Epithelial cell of proximal tubule (primary cell): ENCODE results near the gene ADM5. TPM values are rescaled to one million over a fixed set of nuclear protein-coding genes. Genes with fewer than 3 reads are reported as not detected.

Experiments used
- DNase-seq: peaks from one replicate; pipeline ENCODE4 v3.0.0-alpha.2; 2011; ENCODE audit warnings: low read depth
- H3K4me3 ChIP-seq: 2 replicates; pipeline ENCODE4 v1.5.1; 2011; ENCODE audit warnings: low read depth, mild to moderate bottlenecking, low read length
- CTCF ChIP-seq: conservative IDR thresholded peaks from 2 replicates; pipeline ENCODE4 v1.5.1; 2012; ENCODE audit warnings: low read depth, mild to moderate bottlenecking, low read length
- total RNA-seq: library from RNA; depleted of rRNA; stranded (reverse); fragments of >200 nt; gene quantifications from 2 replicates; pipeline ENCODE4 v1.2.3, GENCODE V29; 2015

ADM5 gene
- total RNA-seq, 1 donor from 2014 or later: 2.8 TPM

GRCh38 chr19:49686503-49687088 lies 2.8 kb upstream of the ADM5 start:
- TF ChIP-seq CTCF: no peak
- no peak for DNase-seq
- no peak overlapping the region for H3K4me3 ChIP-seq

GRCh38 chr19:49687150-49687549 lies 2.2 kb upstream of the ADM5 start:
- no peak overlapping the region for H3K4me3 ChIP-seq
- DNase-seq: no peak
- TF ChIP-seq CTCF: no peak

GRCh38 chr19:49687566-49688316 lies 1.7 kb upstream of the ADM5 start:
- no peak for DNase-seq
- no peak for TF ChIP-seq CTCF

GRCh38 chr19:49688531-49689132 lies 762 bp upstream of the ADM5 start:
- no peak for TF ChIP-seq CTCF
- no peak for DNase-seq
- no peak overlapping the region for H3K4me3 ChIP-seq

More at GRCh38 chr19:49687566-49688316, 1.7 kb upstream of the ADM5 start:
- no peak overlapping the region for H3K4me3 ChIP-seq

GRCh38 chr19:49690079-49690655 lies 773 bp downstream of the ADM5 start:
- DNase-seq: no peak
- H3K4me3 ChIP-seq: peak overlapping the region; percentile 62
- TF ChIP-seq CTCF: no peak

GRCh38 chr19:49690656-49691242 lies 1.4 kb downstream of the ADM5 start, which contains the start of gene CPT1C:
TSS of gene CPT1C (plus strand) at chr19:49691116. CDS start at chr19:49692253, 1,137 bp downstream.
- peak within 1 kb of the TSS; percentile 62 for H3K4me3 ChIP-seq
- TF ChIP-seq CTCF: no peak
- DNase-seq: no peak
